ENCODE data around the gene CCL2.

GRCh38 chr17:34236281-34236892, 18.7 kb upstream of the CCL2 start:
- no peak for TF ChIP-seq EZH2 (IDR thresholded peaks at IDR 0.05; ENCODE audit: low read depth)
- TF ChIP-seq, protein P1, sequence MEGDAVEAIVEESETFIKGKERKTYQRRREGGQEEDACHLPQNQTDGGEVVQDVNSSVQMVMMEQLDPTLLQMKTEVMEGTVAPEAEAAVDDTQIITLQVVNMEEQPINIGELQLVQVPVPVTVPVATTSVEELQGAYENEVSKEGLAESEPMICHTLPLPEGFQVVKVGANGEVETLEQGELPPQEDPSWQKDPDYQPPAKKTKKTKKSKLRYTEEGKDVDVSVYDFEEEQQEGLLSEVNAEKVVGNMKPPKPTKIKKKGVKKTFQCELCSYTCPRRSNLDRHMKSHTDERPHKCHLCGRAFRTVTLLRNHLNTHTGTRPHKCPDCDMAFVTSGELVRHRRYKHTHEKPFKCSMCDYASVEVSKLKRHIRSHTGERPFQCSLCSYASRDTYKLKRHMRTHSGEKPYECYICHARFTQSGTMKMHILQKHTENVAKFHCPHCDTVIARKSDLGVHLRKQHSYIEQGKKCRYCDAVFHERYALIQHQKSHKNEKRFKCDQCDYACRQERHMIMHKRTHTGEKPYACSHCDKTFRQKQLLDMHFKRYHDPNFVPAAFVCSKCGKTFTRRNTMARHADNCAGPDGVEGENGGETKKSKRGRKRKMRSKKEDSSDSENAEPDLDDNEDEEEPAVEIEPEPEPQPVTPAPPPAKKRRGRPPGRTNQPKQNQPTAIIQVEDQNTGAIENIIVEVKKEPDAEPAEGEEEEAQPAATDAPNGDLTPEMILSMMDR (conservative IDR thresholded peaks at IDR 0.05): no peak

Data from PC-9 (cell line).